Osteoblast (primary cell): ENCODE data around the gene CHST5. TPM values are rescaled to one million over a fixed set of nuclear protein-coding genes. Genes with fewer than 3 reads are reported as not detected.

ENCODE experiments used
- DNase-seq: peaks from one replicate; pipeline ENCODE4 v3.0.0; 2011; ENCODE audit warnings: low spot score, mixed read lengths; ENCODE audit not compliant: insufficient read length; ENCODE audit errors: missing footprints
- H2AFZ ChIP-seq: 2 replicates; pipeline ENCODE4 v1.6.0; 2011; ENCODE audit warnings: mild to moderate bottlenecking, low read length
- H3K27ac ChIP-seq: 2 replicates; pipeline ENCODE4 v1.5.1; 2011; ENCODE audit warnings: mild to moderate bottlenecking, low read depth, low read length, moderate library complexity
- H3K27me3 ChIP-seq: 2 replicates; pipeline ENCODE4 v1.6.0; 2012; ENCODE audit warnings: mild to moderate bottlenecking, control low read depth, inconsistent platforms, low read length, moderate library complexity; ENCODE audit not compliant: insufficient read depth
- H3K36me3 ChIP-seq: 2 replicates; pipeline ENCODE4 v1.5.1; 2011; ENCODE audit warnings: mild to moderate bottlenecking, low read length, control low read depth, moderate library complexity; ENCODE audit not compliant: insufficient read depth
- H3K4me1 ChIP-seq: 2 replicates; pipeline ENCODE4 v1.5.1; 2011; ENCODE audit warnings: mild to moderate bottlenecking, low read length, control low read depth, moderate library complexity; ENCODE audit not compliant: insufficient read depth
- H3K4me2 ChIP-seq: 2 replicates; pipeline ENCODE4 v1.6.0; 2011; ENCODE audit warnings: mild to moderate bottlenecking, low read length; ENCODE audit not compliant: insufficient read depth
- H3K4me3 ChIP-seq: fragments of 200-600 bp; sonication (generic); 3 replicates; pipeline ENCODE4 v1.5.1; 2012; ENCODE audit warnings: mild to moderate bottlenecking, low read length, inconsistent platforms; ENCODE audit not compliant: insufficient read depth
- H3K79me2 ChIP-seq: 2 replicates; pipeline ENCODE4 v1.6.0; 2012; ENCODE audit warnings: mild to moderate bottlenecking, low read length, control low read depth, inconsistent platforms; ENCODE audit not compliant: insufficient read depth
- H3K9me3 ChIP-seq: 2 replicates; pipeline ENCODE4 v1.5.1; 2011; ENCODE audit warnings: low read depth, low read length, control low read depth
- H4K20me1 ChIP-seq: 2 replicates; pipeline ENCODE4 v1.6.0; 2012; ENCODE audit warnings: mild to moderate bottlenecking, low read length, control low read depth; ENCODE audit not compliant: insufficient read depth
- total RNA-seq: library from RNA; depleted of rRNA; stranded (reverse); fragments of >200 nt; gene quantifications from 2 replicates; pipeline ENCODE4 v1.2.3, GENCODE V29; 2012
- TF ChIP-seq, protein P1 (sequence below): IDR thresholded peaks from 2 replicates; pipeline ENCODE4 v1.5.1; 2011; ENCODE audit warnings: mild to moderate bottlenecking, low read depth, low read length, moderate library complexity; ENCODE audit errors: extremely low read depth

The CHST5 gene
- total RNA-seq, 1 donor = not detected

GRCh38 chr16:75578212-75578611 is 42.3 kb upstream of the CHST5 start:
- TF ChIP-seq, protein P1, sequence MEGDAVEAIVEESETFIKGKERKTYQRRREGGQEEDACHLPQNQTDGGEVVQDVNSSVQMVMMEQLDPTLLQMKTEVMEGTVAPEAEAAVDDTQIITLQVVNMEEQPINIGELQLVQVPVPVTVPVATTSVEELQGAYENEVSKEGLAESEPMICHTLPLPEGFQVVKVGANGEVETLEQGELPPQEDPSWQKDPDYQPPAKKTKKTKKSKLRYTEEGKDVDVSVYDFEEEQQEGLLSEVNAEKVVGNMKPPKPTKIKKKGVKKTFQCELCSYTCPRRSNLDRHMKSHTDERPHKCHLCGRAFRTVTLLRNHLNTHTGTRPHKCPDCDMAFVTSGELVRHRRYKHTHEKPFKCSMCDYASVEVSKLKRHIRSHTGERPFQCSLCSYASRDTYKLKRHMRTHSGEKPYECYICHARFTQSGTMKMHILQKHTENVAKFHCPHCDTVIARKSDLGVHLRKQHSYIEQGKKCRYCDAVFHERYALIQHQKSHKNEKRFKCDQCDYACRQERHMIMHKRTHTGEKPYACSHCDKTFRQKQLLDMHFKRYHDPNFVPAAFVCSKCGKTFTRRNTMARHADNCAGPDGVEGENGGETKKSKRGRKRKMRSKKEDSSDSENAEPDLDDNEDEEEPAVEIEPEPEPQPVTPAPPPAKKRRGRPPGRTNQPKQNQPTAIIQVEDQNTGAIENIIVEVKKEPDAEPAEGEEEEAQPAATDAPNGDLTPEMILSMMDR = no peak
- DNase-seq = no peak
- Histone ChIP-seq H3K27ac (no peak overlapping the region), H3K9me3 (no peaks in the 10 kb centered on the region), H4K20me1 (peaks cover 6% of the 10 kb centered on the region), H3K4me3 (no peak overlapping the region), H2AFZ (no peak overlapping the region), H3K27me3 (no peaks in the 10 kb centered on the region), H3K36me3 (peaks cover 50% of the 10 kb centered on the region), H3K4me1 (no peaks in the 10 kb centered on the region), H3K4me2 (no peak overlapping the region), H3K79me2 (peaks cover 9% of the 10 kb centered on the region)

- no peak for DNase-seq
- no peaks in the 10 kb centered on the region for H3K27me3 ChIP-seq
- H2AFZ ChIP-seq = no peak overlapping the region
- H3K4me3 ChIP-seq = no peak overlapping the region
- no peaks in the 10 kb centered on the region for H3K9me3 ChIP-seq
- H3K79me2 ChIP-seq = peaks cover 14% of the 10 kb centered on the region
- H3K36me3 ChIP-seq = peaks cover 63% of the 10 kb centered on the region
- H3K4me1 ChIP-seq = no peaks in the 10 kb centered on the region
- H3K27ac ChIP-seq = no peak overlapping the region
- peaks cover 17% of the 10 kb centered on the region for H4K20me1 ChIP-seq
- no peak overlapping the region for H3K4me2 ChIP-seq
- TF ChIP-seq, protein P1 = no peak
Measured at GRCh38 chr16:75576384-75576811, 40.5 kb upstream of the CHST5 start.

DNA sequence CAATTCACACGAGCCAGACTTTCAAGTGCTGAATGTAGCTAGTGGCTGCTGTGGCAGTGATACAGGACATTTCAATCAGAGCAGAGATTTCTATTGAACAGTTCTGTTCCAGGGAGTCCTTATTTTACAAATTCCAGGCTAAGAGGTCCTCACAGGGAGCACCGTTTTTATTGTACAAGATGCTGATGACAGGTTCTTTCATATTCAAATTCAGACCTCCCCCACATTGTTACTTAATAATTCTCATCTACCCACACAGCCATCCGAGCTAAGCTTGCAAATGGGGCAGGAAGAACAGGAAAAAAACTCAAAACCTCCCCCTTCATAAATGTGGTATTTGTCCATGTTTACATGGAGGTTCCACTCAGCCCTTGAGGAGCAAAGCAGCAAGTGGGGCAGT is 40.0 kb upstream of the CHST5 start:
- no peaks in the 10 kb centered on the region for H3K27me3 ChIP-seq
- no peak overlapping the region for H3K4me3 ChIP-seq
- no peak overlapping the region for H3K4me2 ChIP-seq
- TF ChIP-seq, protein P1 = no peak
- no peaks in the 10 kb centered on the region for H3K9me3 ChIP-seq
- H3K4me1 ChIP-seq = no peaks in the 10 kb centered on the region
- no peak overlapping the region for H3K27ac ChIP-seq
- peaks cover 18% of the 10 kb centered on the region for H4K20me1 ChIP-seq
- H2AFZ ChIP-seq = no peak overlapping the region
- H3K36me3 ChIP-seq = peaks cover 68% of the 10 kb centered on the region
- DNase-seq = no peak
- peaks cover 17% of the 10 kb centered on the region for H3K79me2 ChIP-seq

DNA sequence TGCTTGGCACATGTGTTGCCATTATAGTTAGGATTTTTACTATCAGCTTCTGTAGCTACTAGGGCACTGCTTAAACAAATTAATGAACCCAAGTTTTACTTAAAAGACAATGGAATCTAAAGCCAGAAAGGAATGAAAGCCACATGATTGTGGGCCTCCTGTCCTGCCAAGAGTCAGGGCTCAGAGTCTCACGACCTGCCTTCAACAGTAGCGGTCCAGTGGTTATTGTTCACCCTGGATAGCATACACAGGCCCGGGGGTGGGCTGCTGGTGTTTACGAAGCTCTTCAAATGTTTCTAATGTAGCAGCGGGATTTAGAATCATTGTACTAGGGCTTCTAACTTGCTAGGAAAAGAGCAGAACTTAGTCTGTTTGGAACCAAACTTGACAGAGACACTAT is 38.0 kb upstream of the CHST5 start:
- H3K79me2 ChIP-seq = peaks cover 21% of the 10 kb centered on the region
- no peaks in the 10 kb centered on the region for H3K9me3 ChIP-seq
- no peaks in the 10 kb centered on the region for H3K4me1 ChIP-seq
- H4K20me1 ChIP-seq = peaks cover 19% of the 10 kb centered on the region
- no peak overlapping the region for H3K27ac ChIP-seq
- no peak for DNase-seq
- H3K36me3 ChIP-seq = peaks cover 85% of the 10 kb centered on the region
- no peak overlapping the region for H3K4me3 ChIP-seq
- TF ChIP-seq, protein P1 = no peak
- no peak overlapping the region for H2AFZ ChIP-seq
- H3K27me3 ChIP-seq = no peaks in the 10 kb centered on the region
- no peak overlapping the region for H3K4me2 ChIP-seq
